ENCODE results near the gene CACNA2D3.

CACNA2D3 gene

DNA sequence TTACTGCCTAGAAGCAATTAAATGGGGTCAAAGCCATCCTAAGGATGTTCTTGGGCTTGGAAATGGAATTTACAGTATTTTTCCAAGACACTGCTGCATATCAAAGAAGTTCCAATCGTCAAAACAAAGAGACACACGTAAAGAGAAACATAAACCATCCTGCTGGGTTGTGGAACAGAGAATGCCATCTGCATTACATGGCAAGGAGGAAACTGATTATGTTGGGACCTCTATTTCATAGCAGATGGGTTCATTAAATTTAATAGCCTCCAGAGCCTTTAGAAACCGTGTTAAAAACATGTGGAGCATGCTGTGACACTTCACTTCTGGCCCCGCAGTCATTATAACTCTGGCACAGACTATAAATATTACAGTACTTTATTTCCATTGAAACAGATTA, 650.9 kb downstream of the CACNA2D3 start:
- no peak for DNase-seq

GRCh38 chr3:54776601-54777000, 654.2 kb downstream of the CACNA2D3 start:
- no peak for DNase-seq

DNA sequence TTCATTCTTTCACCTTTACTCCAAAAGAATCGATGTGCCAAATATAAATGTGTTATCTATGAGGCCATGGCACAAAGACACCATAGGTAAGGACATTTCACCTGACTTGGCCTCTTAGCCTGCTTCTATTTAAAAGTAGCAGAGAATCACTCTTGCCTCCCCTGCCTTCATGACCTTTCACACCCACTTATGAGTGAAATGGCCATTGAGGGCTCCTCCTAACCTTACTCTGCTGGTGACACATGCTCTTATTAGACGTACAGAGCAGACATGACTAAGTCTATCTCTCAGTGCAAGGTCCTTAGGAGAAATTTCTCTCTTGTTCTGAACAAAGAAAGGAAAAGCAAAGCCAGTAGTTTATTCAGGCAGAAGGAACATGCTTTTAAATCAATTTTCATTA, 654.8 kb downstream of the CACNA2D3 start:
- DNase-seq: no peak

GRCh38 chr3:54780336-54780735, 658.0 kb downstream of the CACNA2D3 start:
- DNase-seq: no peak

- DNase-seq: no peak
These were observed 659.4 kb downstream of the CACNA2D3 start for GRCh38 chr3:54781728-54782127.

DNA sequence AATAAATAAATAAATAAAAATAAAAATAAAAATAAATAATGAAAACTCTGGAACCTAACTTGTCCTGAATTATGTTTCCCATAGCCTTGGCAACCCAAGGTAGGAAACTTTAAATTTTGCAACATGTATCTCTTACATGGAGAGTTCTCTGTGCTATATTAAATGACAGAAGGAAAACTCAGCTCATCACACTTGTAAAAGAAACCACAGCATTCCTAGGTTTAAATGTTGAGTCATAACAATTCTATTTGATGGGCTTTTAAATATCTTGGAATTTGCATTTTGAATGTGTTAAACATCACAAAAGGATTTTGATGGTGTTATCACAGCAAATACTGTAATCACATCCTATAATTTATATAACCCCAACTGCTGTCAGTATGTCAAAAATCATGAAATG, 661.3 kb downstream of the CACNA2D3 start:
- DNase-seq: no peak

DNA sequence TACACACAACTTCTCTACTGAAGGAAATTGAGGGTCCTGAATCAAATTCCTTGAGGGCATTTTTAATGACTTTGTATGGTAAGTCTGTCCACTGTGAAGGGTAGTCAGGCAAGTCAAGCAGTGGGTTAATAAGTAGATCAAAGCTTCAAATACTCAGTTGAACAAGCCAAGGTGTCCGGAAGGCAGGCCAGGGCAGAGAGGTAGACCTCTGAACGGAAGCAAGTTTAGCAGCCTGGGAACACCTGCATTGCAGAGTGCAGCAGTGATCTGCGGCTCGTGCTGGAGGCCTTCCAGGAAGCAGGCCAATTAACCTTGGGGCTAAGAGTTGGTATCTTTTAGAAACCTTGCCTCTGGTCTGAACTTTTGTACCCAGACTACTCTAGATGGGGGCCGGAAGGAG, 661.7 kb downstream of the CACNA2D3 start:
- no peak for DNase-seq

- no peak for DNase-seq
These were observed 663.6 kb downstream of the CACNA2D3 start for GRCh38 chr3:54785976-54786375.

GRCh38 chr3:54790051-54790450, 667.7 kb downstream of the CACNA2D3 start:
- no peak for DNase-seq

DNA sequence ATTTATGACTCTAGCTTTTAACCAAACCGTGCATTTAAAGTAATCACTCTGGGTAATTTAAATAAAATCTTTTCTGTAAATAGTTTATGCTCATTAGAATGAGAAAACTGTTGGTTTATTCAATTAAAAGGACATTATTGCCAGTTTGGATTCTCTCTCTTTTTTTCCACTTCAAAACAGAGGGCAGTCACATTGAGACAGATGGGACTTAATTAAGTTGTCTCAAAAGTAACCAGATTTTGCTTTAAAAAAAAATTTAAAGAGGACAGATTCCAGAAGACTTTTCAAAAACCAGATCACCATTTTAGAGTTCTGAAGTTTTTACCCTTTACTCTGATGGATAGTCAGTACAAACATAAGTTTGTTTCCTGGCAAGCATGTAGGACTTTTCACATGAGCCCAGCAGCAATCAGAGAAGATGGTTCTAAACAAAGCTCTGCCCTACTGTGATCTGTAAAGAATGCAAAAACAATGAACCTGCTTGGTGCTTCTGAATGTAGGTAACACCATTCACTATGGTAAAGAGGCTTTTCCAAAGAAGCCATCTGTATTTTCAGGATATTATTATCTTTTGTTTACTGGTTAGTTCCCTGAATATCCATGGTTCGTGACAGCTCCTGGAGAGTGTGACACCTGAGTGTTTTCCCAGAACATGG, 669.3 kb downstream of the CACNA2D3 start:
- no peak for DNase-seq

DNA sequence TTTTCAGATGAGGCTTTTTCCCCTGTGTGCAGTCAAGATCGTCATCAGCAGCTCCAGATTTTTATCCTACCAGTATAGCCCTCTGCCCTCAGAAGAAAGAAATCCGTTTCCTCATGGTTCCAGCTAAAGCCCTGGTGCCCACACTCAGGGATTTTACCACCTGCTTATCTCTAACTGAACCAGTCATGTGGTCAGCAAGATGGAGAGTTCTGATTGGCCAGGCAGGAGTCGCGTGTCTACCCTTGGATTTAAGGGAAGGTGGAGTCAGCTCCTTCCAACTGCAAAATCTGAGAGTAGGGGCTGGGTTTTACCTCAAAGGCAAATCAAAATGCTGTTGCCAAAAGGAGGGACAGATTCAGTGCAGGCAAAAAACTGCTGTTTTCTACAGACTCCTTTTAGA, 670.2 kb downstream of the CACNA2D3 start:
- no peak for DNase-seq

GRCh38 chr3:54793171-54793570, 670.8 kb downstream of the CACNA2D3 start:
- no peak for DNase-seq

DNA sequence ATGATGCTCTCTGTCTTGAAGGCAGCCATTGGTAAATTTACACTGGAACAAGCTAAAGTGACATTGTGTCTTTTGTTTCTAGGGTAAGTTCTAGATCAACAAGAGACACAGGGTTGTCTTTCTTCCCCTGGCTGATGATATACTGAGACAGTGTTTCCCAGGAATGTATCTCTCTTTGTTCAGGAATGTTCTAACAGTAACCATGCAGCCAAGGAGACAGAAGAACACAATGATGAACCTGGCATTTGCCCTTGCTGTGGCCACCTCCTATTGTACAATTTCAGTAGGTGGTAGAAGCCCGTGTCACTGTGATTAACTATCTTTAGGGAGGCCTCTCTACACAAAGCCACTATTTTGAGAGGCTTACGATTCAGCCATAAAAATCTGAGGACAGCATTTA, 674.8 kb downstream of the CACNA2D3 start:
- no peak for DNase-seq

GRCh38 chr3:54800478-54800877, 678.1 kb downstream of the CACNA2D3 start:
- no peak for DNase-seq

GRCh38 chr3:54801977-54802376, 679.6 kb downstream of the CACNA2D3 start:
- DNase-seq: no peak

GRCh38 chr3:54810401-54810800, 688.0 kb downstream of the CACNA2D3 start:
- DNase-seq: no peak

GRCh38 chr3:54814224-54814623, 691.9 kb downstream of the CACNA2D3 start:
- no peak for DNase-seq

DNA sequence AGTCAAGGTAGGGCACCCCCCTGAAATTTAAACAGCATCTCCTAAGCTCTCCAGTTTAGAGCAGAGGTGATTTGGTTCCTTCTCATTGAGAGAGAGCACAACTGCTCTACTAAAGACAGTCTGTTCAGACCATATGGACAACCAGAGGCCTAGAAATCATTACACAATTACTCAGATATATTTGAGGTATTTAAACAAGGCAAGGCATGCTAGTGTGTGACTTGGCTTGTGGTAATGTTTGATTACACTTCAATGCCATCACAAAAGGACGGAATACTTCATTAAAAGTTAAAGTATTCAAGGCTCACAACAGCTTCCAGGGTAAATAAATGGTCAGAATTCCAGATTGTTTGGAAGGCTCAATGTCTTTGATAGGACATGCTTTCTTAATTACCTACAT, 695.3 kb downstream of the CACNA2D3 start:
- DNase-seq: no peak

GRCh38 chr3:54818486-54818885, 696.1 kb downstream of the CACNA2D3 start:
- DNase-seq: no peak

GRCh38 chr3:54818942-54819341, 696.6 kb downstream of the CACNA2D3 start:
- DNase-seq: no peak

GRCh38 chr3:54819946-54820345, 697.6 kb downstream of the CACNA2D3 start:
- no peak for DNase-seq

- no peak for DNase-seq
These were observed 699.9 kb downstream of the CACNA2D3 start for GRCh38 chr3:54822206-54822605.

DNA sequence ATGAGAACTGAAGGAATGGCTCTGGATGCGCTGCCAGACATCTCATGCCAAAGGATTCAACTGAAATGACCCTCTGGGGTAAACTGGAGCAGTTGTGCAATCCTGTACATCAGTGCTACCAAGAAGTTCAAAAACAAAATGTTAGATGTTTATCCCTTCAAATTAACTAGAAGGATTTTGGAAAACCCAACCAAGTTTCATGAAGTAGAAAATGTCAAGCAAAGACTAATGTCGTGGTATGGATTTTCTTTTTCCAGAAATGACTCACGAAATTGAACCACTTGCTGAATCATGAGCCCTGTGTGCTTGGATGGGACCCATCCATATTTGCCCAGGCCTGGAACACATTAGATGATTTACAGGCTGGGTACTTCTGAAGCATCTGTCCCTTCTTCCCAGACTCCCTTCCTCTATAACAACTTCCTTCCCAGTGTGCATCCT, 703.9 kb downstream of the CACNA2D3 start:
- no peak for DNase-seq

GRCh38 chr3:54827056-54827687, 704.8 kb downstream of the CACNA2D3 start:
- no peak for DNase-seq

DNA sequence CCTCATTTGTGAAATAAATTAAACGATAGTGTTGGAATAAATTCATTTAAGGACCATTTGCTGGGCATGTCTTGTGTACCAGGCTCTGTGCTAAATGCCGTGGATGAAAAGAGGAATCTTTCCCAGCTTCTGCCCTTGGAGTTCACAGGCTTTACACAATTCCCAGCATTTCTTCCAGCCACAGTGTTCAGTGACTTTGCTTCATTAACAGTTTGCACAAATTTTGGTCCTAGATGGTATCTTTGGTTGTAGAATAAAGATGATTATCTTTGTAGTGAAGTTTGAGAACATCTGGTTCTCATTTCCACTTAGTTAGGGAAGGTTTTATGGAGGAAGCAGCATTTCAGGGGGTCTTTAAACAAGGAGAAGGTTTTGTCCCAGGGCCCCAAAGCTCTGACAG, 705.4 kb downstream of the CACNA2D3 start:
- DNase-seq: no peak
